Erythroblast (primary cell): ENCODE data around the gene MYO3A.

Experiments
- GATA1 ChIP-seq: IDR thresholded peaks from 2 replicates; pipeline ENCODE4 v1.6.1; 2011; ENCODE audit warnings: low read depth, mild to moderate bottlenecking, control low read depth, low read length, moderate library complexity
- POLR2A ChIP-seq: IDR thresholded peaks from 2 replicates; pipeline ENCODE4 v1.6.1; 2011; ENCODE audit warnings: mild to moderate bottlenecking, low read length

DNA sequence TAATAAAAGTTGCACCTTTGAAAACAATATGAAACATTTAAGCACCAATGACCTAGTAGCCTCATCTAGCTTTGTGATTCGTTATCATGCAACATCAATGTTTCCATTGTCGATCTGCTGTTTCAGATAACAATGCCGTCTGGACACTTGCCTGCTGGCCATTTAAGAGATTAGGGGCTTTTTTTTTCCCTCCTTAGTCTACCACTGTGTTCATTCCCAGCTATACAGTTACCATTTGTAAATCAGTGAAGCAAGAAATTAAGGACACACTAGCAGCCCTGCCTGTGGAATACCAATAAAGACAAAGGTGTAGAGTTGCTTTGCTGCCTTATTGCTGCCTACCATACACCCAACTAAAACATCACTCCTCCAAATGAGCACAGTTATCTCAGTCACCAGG, 37.6 kb upstream of the MYO3A start:
- TF ChIP-seq POLR2A: no peak
- TF ChIP-seq GATA1: no peak
